Lower leg skin (tissue), 4 donors: ENCODE results near the gene CMSS1. TPM values are rescaled to one million over a fixed set of nuclear protein-coding genes. Genes with fewer than 3 reads are reported as not detected.
"Not testable (repeated sequence)": the region's sequence is repeated elsewhere in the genome, so short reads cannot be mapped to it uniquely, and the experiment has no call there.

Experiments
- DNase-seq, 2 donors: peaks; one replicate each; pipeline ENCODE4 v3.0.0-alpha.2; 2019; ENCODE audit warnings: low spot score in 2 of 2
- H3K4me3 ChIP-seq: fragments of 200-600 bp; sonication (generic); 2 replicates; pipeline ENCODE4 v1.5.1; 2017; ENCODE audit warnings: mild to moderate bottlenecking, low read depth; ENCODE audit not compliant: poor library complexity, severe bottlenecking
- POLR2A ChIP-seq, 2 donors: fragments of 450-650 bp; IDR thresholded peaks; one replicate each; pipeline ENCODE4 v1.6.1; 2016 to 2017; ENCODE audit warnings: antibody characterized with exemption in 2 of 2, mild to moderate bottlenecking in 1 of 2, moderate library complexity in 1 of 2
- WGBS, 2 donors: methylation state at CpG; one replicate each; pipeline ENCODE4 v1.1.5; 2018; 5-methylcytosine and 5-hydroxymethylcytosine counted together
- intact Hi-C: fragments of 100-400 bp; cut with DNase I; formaldehyde crosslinking; loops from one replicate; pipeline ENCODE4 v1.15.0; 2023; ENCODE audit warnings: low total_unique reads
- total RNA-seq, 4 donors: library from RNA; depleted of rRNA; stranded (reverse); fragments of >200 nt; gene quantifications; one replicate each; pipeline ENCODE4 v1.1.0, GENCODE V29; 2016
- TF ChIP-seq, protein P1 (sequence below), 3 donors: fragments of 450-650 bp; IDR thresholded peaks; one replicate each; pipeline ENCODE4 v1.5.1; 2016; ENCODE audit warnings: antibody characterized with exemption in 3 of 3, mild to moderate bottlenecking in 3 of 3, moderate library complexity in 2 of 3

CMSS1 gene
- total RNA-seq, 4 donors from 2014 or later = 3.7 to 13.2 (median 7.5) TPM

GRCh38 chr3:99834211-99834957, 16.7 kb downstream of the CMSS1 start:
- DNase-seq = no peak
- no peak for TF ChIP-seq POLR2A (IDR thresholded peaks at IDR 0.05)
- TF ChIP-seq, protein P1, sequence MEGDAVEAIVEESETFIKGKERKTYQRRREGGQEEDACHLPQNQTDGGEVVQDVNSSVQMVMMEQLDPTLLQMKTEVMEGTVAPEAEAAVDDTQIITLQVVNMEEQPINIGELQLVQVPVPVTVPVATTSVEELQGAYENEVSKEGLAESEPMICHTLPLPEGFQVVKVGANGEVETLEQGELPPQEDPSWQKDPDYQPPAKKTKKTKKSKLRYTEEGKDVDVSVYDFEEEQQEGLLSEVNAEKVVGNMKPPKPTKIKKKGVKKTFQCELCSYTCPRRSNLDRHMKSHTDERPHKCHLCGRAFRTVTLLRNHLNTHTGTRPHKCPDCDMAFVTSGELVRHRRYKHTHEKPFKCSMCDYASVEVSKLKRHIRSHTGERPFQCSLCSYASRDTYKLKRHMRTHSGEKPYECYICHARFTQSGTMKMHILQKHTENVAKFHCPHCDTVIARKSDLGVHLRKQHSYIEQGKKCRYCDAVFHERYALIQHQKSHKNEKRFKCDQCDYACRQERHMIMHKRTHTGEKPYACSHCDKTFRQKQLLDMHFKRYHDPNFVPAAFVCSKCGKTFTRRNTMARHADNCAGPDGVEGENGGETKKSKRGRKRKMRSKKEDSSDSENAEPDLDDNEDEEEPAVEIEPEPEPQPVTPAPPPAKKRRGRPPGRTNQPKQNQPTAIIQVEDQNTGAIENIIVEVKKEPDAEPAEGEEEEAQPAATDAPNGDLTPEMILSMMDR (IDR thresholded peaks at IDR 0.05) = no peak
- 90 to 96% methylated on average over 2 of the region's 2 CpGs for WGBS, 2 donors
- H3K4me3 ChIP-seq = no peak overlapping the region
- intact Hi-C loops = loop anchor here (10.0 kb wide), 1 partner anchor 230 kb away; no protein-coding TSS in a partner anchor

GRCh38 chr3:99836681-99837080, 19.0 kb downstream of the CMSS1 start:
- intact Hi-C loops = loop anchor here (5.0 to 10.0 kb wide), 2 partner anchors 228 to 416 kb away; no protein-coding TSS in a partner anchor
- no peak for DNase-seq
- TF ChIP-seq POLR2A (IDR thresholded peaks at IDR 0.05) = no peak
- TF ChIP-seq, protein P1 (IDR thresholded peaks at IDR 0.05) = no peak
- WGBS, 2 donors = 74 to 78% methylated on average over 3 of the region's 3 CpGs
- H3K4me3 ChIP-seq = no peak overlapping the region

- TF ChIP-seq, protein P1 (IDR thresholded peaks at IDR 0.05) = no peak
- TF ChIP-seq POLR2A (IDR thresholded peaks at IDR 0.05) = no peak
- 94 to 100% methylated on average over 1 of the region's 1 CpG for WGBS, 2 donors
- H3K4me3 ChIP-seq = no peak overlapping the region
- intact Hi-C loops = loop anchor here (5.0 to 10.0 kb wide), 2 partner anchors 227 to 415 kb away; no protein-coding TSS in a partner anchor
- no peak for DNase-seq
Measured at GRCh38 chr3:99837715-99838114, 20.1 kb downstream of the CMSS1 start.

DNA sequence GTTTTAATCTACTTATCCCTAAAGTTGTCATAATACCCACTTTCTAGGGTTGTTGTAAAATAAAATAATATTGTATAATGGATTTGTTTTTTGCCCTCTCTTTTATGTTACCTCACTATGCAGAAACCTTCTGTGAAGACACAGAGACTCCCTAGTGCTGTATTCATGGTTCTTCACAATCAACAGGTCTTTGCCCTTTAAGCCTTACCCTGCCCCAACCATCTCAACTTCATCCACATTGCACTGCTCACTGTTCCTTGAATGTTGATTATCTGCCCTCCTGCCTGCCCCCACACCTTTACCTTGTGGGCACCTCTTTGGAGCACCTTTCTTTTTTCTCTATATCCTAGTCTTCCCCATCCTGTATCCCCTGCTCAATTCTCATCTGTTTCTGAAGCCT, 21.1 kb downstream of the CMSS1 start:
- intact Hi-C loops = loop anchor here (5.0 to 10.0 kb wide), 2 partner anchors 226 to 414 kb away; no protein-coding TSS in a partner anchor
- TF ChIP-seq, protein P1 (IDR thresholded peaks at IDR 0.05) = no peak
- TF ChIP-seq POLR2A (IDR thresholded peaks at IDR 0.05) = no peak
- H3K4me3 ChIP-seq = no peak overlapping the region
- no peak for DNase-seq

DNA sequence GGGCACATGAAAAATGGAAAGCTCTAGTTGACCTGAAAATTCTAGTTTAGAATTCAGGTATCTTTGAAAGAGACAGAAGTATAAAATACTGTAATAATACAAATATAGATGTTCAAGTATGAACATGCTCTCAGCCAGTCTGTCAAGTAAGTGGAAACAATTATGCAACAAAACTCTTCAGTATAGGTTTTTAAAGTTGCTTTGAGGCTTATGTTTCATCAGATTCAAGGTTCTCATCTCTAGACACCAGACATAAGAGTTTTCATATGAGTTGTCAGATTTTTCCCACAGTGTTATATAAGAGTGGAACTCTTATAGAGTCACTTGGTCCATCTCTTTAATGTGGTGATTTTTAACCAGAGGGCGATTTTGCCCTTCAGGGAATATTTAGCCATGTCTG, 22.0 kb downstream of the CMSS1 start:
- 68 to 77% methylated on average over 1 of the region's 1 CpG for WGBS, 2 donors
- TF ChIP-seq, protein P1 (IDR thresholded peaks at IDR 0.05) = no peak
- TF ChIP-seq POLR2A (IDR thresholded peaks at IDR 0.05) = no peak
- DNase-seq = no peak
- intact Hi-C loops = loop anchor here (5.0 to 10.0 kb wide), 2 partner anchors 225 to 413 kb away; no protein-coding TSS in a partner anchor
- H3K4me3 ChIP-seq = no peak overlapping the region

GRCh38 chr3:99841949-99842348, 24.3 kb downstream of the CMSS1 start:
- DNase-seq, H3K4me3 ChIP-seq, intact Hi-C loops: not testable (repeated sequence)
- 95 to 96% methylated on average over 4 of the region's 4 CpGs for WGBS, 2 donors
